GM19351 (cell line): Measurements from ENCODE around the gene MED7.
A peak's percentile ranks its signal among the peaks of the same experiment; 100 is the strongest.
"Not testable (repeated sequence)": the region's sequence is repeated elsewhere in the genome, so short reads cannot be mapped to it uniquely, and the experiment has no call there.

Source experiments
- ATAC-seq: cut with Tn5 transposase; IDR thresholded peaks from one replicate; pipeline ENCODE4 v1.9.1; 2021; ENCODE audit warnings: mild to moderate bottlenecking, moderate library complexity; ENCODE audit not compliant: unreplicated experiment

MED7 gene, protein sequence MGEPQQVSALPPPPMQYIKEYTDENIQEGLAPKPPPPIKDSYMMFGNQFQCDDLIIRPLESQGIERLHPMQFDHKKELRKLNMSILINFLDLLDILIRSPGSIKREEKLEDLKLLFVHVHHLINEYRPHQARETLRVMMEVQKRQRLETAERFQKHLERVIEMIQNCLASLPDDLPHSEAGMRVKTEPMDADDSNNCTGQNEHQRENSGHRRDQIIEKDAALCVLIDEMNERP

DNA sequence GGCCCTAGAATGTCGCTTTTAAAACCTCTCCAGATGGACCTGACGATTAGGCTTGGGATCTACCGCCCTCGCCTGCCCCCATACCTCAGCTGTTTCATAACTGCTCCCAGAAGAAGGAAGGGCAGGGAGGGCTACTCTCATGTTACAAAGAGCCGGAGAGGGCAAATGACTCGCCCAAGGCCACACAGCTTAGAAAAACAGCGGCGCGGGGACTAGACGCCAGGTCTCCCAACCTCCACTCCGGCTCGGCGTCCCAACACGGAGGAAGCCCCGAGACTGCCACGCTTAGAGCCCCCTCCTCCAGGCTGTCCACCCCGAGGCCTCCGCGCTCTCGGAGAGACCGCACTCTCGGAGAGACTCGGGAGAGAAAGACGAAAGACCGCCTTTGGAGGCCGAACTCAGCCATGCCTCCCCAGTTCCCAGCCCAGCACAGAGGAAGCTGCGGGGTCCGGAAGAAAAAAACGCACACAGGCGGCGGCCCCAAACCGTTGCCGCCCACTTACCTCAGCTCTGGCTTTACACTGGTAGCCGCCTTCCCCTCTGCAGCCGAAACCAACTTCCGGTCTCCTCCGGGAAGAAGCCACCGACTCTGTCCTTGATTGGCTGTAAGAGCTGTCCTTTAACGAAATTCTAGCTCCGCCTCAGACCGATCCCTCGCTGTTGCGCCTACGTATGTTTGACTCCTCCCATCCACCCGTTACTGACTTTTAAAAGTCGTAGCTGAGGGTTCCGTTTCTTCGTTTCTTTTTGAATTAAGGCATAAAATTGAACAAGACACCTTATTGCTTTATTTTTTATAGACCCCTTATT lies at the start of gene MED7:
Gene MED7 (minus strand): TSS at position 549 of the 810 bp plus-strand sequence. CDS start 3,434 bp downstream, outside the sequence.
- ATAC-seq, result peak; percentile 99

- peak; percentile 83 for ATAC-seq
Measured at GRCh38 chr5:157189223-157189622, 46.6 kb upstream of the MED7 start.

- ATAC-seq, result no peak
Measured at GRCh38 chr5:157188270-157188669, 45.6 kb upstream of the MED7 start.

DNA sequence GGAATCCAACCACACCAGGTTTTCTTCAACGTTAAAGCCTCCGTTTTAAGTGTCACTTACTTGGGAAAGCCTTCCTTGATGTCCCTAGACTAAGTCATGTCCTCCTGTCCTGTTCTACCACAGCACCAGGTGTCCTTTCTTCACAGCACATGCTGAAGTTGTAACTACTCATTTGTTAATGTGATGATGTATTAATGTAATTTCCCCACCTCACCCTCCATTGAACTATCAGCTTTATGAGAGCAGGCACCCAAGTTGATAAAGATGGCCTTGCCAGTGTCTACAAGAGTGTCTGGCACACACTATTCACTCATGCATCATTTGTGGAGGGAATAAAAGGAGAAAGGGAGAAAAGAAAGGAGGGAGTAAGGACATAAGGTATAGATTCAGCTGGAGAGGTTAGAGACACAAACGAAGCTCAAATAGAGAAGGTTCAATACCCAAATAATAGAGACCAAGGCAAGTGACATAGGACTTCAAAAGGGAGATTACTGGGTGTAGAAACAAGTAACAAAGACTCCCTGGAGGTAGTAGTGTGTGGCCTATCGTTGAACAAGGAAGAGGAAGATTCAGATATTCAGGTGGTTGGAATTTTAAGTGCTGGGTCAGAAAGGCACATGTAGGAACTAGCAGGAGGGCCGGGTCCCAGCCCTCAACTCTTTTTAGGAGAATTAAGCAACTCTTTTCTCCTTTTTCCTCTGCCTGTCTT lies 44.5 kb upstream of the MED7 start:
- no peak for ATAC-seq

DNA sequence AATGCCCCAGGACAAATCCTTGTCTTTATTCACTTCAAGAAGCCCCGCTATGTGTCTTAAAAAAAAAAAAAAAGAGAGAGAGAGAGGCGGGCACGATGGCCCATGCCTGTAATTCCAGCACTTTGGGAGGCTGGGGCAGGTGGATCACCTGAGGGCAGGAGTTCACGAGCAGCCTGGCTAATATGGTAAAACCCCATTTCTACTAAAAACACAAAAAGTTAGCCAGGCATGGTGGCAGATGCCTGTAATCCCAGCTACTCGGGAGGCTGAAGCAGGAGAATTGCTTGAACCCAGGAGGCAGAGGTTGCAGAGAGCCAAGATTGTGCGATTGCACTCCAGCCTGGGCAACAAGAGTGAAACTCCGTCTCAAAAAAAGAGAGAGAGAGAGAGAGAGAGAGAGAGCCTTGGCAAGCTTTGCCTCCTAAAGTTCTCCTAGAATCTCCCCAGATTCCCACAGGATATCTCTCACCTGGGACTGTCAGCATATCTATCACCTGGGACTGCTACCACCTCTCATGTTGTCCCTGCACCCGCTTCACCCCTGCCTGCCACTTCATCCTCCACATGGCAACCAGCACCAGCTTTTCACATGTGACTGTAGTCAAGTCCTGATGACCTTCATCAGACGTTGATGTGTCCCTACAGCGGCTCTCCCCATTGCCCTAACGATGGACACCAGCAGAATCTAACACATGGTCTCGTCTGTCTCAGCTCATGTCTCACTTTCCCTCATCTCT lies 43.8 kb upstream of the MED7 start:
- ATAC-seq, result no peak

GRCh38 chr5:157185122-157185521 lies 42.5 kb upstream of the MED7 start:
- not testable (repeated sequence) for ATAC-seq

- ATAC-seq, result no peak
Measured at GRCh38 chr5:157184117-157184670, 41.5 kb upstream of the MED7 start.

GRCh38 chr5:157182143-157182757 lies 39.6 kb upstream of the MED7 start:
- ATAC-seq, result no peak

GRCh38 chr5:157180374-157181264 lies 38.0 kb upstream of the MED7 start, which contains the start of gene ITK:
ITK (plus strand) TSS chr5:157180840; CDS start chr5:157180978, 138 bp downstream.
- ATAC-seq, result no peak

GRCh38 chr5:157178966-157179365 lies 36.3 kb upstream of the MED7 start:
- ATAC-seq, result no peak

DNA sequence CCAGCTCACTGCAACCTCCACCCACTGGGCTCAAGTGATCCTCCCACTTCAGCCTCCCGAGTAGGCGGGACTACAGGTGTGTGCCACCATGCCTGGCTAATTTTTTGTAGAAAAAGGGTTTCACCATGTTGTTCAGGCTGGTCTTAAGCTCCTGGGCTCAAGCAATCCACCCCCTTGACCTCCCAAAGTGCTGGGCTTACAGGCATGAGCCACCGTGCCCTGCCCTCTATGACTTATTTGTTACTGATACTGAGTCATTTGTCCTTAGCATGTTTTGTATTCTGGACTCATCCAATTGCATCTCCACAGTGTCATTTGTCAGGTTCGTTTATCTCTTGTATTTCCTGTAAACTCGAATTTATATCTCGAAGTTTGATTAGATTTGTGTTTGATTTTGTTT lies 35.3 kb upstream of the MED7 start:
- no peak for ATAC-seq

- no peak for ATAC-seq
Measured at GRCh38 chr5:157175071-157175612, 32.5 kb upstream of the MED7 start.

GRCh38 chr5:157172403-157172802 lies 29.7 kb upstream of the MED7 start:
- ATAC-seq, result peak; percentile 99

- ATAC-seq, result no peak
Measured at GRCh38 chr5:157168286-157168685, 25.6 kb upstream of the MED7 start.

DNA sequence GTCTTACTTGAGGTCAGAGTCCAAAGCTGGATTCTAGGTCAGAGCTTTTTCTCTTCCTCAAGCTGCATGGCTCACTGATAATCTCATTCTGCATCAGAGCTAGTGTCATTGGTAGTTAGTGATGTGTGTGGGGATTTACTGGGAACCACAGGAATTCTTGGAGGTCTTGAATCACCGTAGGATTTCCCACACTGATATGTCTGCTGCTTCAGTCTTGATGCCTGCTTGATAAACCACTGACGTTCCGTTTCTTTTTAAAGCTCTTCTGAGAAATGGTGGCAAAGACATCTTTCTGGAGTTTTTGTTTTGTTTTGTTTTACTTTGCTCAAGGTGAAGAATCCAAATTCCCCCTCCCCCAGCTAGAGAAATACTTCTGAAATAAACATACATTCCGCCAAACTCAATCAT lies 24.6 kb upstream of the MED7 start:
- no peak for ATAC-seq

- ATAC-seq, result no peak
Measured at GRCh38 chr5:157166214-157167213, 23.8 kb upstream of the MED7 start, which contains the start of gene GARIN3. GARIN3 (minus strand) TSS chr5:157166264; CDS start chr5:157166168, 96 bp downstream.

DNA sequence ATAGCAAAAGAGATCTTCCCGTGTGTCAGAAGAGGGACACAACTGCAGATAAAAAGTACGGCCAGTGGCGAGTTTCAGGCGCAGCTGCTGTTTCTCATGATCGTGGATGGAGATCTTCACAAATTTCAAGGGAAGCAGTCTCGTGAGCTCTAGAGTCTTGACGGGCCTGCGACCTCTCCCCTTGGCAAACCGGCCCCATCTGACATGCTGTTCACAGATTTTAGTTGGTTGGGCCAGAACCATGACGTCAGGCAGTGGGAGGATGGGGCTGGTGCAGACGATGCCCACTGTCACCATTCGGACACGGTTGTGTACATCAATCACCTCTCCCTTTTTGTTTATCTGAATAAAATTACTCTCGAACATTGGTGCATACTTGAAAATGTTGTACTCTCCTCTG lies 23.0 kb upstream of the MED7 start:
- no peak for ATAC-seq

DNA sequence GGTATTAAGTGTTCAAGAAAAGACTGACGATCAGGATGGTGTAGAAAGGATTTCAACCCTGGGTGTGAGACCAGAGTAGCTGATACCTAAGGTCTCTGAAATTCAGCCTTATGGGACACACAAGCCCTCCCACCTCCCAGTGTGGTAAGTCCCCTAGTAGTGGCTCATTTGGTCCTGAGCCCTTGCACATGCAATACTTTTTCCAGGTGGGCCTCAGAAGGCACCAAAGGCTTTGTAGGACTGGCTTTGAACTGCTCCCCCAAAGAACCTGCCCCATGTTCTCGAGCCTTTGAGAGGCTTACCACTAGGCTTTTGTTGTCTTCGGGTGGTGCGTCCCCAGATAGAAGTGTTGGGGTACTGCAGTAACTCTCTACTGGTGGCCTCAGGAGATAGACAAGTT lies 22.6 kb upstream of the MED7 start:
- no peak for ATAC-seq
